MG63 (cell line): ENCODE data around the gene DHX40. TPM values are rescaled to one million over a fixed set of nuclear protein-coding genes. Genes with fewer than 3 reads are reported as not detected.
"Not testable (repeated sequence)": the region's sequence is repeated elsewhere in the genome, so short reads cannot be mapped to it uniquely, and the experiment has no call there.

ENCODE experiments used
- DNase-seq: peaks from one replicate; pipeline ENCODE4 v3.0.0-alpha.2; 2020
- H3K27me3 ChIP-seq: fragments of 250-450 bp; sonication (Bioruptor Pico); 2 replicates; pipeline ENCODE4 v1.5.1; 2020; ENCODE audit warnings: mild to moderate bottlenecking, moderate library complexity
- H3K36me3 ChIP-seq: fragments of 250-450 bp; sonication (Bioruptor Pico); 2 replicates; pipeline ENCODE4 v1.5.1; 2020; ENCODE audit warnings: mild to moderate bottlenecking, moderate library complexity
- H3K4me3 ChIP-seq: fragments of 250-450 bp; sonication (Bioruptor Pico); 2 replicates; pipeline ENCODE4 v1.5.1; 2020; ENCODE audit warnings: mild to moderate bottlenecking, moderate library complexity
- H3K9me3 ChIP-seq: fragments of 250-450 bp; sonication (Bioruptor Pico); 2 replicates; pipeline ENCODE4 v1.5.1; 2020; ENCODE audit warnings: mild to moderate bottlenecking, moderate library complexity
- total RNA-seq: library from RNA; depleted of rRNA; stranded (reverse); fragments of >200 nt; shearing (Covaris generic); gene quantifications from 2 replicates; pipeline ENCODE4 v1.2.3, GENCODE V29; 2014; ENCODE audit warnings: low replicate concordance; rRNA removed

DHX40 gene
- total RNA-seq, 1 experiment from 2014 or later: 45.1 TPM

- H3K4me3 ChIP-seq: no peak overlapping the region
- no peaks in the 10 kb centered on the region; the same call in 1 of the 2 replicates for H3K9me3 ChIP-seq
- no peak for DNase-seq
- no peaks in the 10 kb centered on the region for H3K27me3 ChIP-seq
- peaks cover 62% of the 10 kb centered on the region for H3K36me3 ChIP-seq
Observed at GRCh38 chr17:59638553-59638952, 73.1 kb downstream of the DHX40 start.

DNA sequence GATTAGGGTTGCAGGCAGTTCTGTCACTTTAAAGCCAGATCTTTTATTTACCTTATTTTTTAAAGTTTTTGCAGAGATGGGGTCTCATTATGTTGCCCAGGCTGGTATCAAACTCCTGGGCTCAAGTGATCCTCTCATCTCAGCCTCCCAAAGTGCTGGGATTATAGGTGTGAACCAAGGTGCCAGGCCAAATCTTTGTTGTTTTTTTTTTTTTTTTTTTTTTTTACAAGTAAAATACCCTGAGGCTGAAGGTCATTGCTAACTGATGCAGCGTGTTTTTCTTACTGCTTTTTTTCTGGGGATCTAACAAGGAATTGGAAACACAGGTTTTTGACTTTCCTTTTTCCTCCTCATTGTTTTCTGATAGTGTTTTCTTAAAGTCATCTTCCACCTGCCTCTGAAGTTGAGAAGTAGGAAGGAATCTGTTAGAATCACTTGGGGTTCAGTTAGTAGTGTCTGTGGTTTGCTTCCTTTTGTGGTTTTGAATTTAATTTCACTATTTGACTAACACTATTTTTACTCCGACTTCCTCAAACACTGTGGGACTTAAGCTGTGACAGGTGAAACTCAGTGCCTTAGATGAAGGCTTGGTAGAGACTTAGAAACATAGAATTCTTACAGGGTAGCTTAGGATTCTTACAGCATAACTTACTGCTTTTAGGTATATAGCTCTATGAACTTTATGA is 76.5 kb downstream of the DHX40 start:
- peaks cover 76% of the 10 kb centered on the region for H3K36me3 ChIP-seq
- no peaks in the 10 kb centered on the region for H3K27me3 ChIP-seq
- H3K9me3 ChIP-seq: no peaks in the 10 kb centered on the region; the same call in 1 of the 2 replicates
- DNase-seq: no peak
- H3K4me3 ChIP-seq: no peak overlapping the region

GRCh38 chr17:59642565-59642964 is 77.2 kb downstream of the DHX40 start:
- Histone ChIP-seq H3K4me3 (no peak overlapping the region), H3K27me3 (no peaks in the 10 kb centered on the region), H3K9me3 (no peaks in the 10 kb centered on the region; the same call in 1 of the 2 replicates), H3K36me3 (peaks cover 82% of the 10 kb centered on the region)
- DNase-seq: no peak

GRCh38 chr17:59643159-59644140 is 78.0 kb downstream of the DHX40 start:
- H3K36me3 ChIP-seq: peaks cover 83% of the 10 kb centered on the region
- DNase-seq: no peak
- no peaks in the 10 kb centered on the region; the same call in 1 of the 2 replicates for H3K9me3 ChIP-seq
- no peaks in the 10 kb centered on the region for H3K27me3 ChIP-seq
- no peak overlapping the region for H3K4me3 ChIP-seq

GRCh38 chr17:59647288-59647687 is 81.9 kb downstream of the DHX40 start:
- H3K9me3 ChIP-seq: peaks cover 9% of the 10 kb centered on the region
- H3K27me3 ChIP-seq: no peaks in the 10 kb centered on the region
- peaks cover 94% of the 10 kb centered on the region for H3K36me3 ChIP-seq
- DNase-seq: no peak
- no peak overlapping the region for H3K4me3 ChIP-seq

GRCh38 chr17:59649886-59650285 is 84.5 kb downstream of the DHX40 start:
- peaks cover 20% of the 10 kb centered on the region for H3K9me3 ChIP-seq
- peaks cover 98% of the 10 kb centered on the region for H3K36me3 ChIP-seq
- no peak for DNase-seq
- no peak overlapping the region for H3K4me3 ChIP-seq
- H3K27me3 ChIP-seq: no peaks in the 10 kb centered on the region

- Histone ChIP-seq H3K4me3 (no peak overlapping the region), H3K27me3 (no peaks in the 10 kb centered on the region), H3K9me3 (peaks cover 20% of the 10 kb centered on the region), H3K36me3 (peaks cover 98% of the 10 kb centered on the region)
- DNase-seq: no peak
Observed at GRCh38 chr17:59650642-59651041, 85.2 kb downstream of the DHX40 start.

DNA sequence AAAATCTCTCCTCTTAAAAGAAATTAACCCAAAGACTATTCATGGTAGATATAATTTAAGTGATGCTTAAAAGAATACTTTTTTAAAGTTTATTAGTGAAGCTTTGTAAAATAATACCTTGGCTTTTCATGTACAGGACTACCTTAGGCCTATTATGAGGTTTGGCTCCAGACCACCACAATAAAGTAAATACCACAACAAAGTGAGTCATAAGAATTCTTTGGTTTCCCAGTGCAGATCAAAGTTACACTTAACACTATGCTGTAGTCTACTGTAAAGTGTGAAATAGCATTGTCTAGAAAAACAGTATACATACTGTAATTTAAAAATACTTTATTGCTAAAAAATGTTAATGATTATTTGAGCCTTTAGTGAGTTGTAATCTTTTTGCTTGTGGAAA is 85.9 kb downstream of the DHX40 start:
- H3K4me3 ChIP-seq: no peak overlapping the region
- H3K27me3 ChIP-seq: no peaks in the 10 kb centered on the region
- DNase-seq: no peak
- peaks cover 20% of the 10 kb centered on the region for H3K9me3 ChIP-seq
- H3K36me3 ChIP-seq: peaks cover 98% of the 10 kb centered on the region

DNA sequence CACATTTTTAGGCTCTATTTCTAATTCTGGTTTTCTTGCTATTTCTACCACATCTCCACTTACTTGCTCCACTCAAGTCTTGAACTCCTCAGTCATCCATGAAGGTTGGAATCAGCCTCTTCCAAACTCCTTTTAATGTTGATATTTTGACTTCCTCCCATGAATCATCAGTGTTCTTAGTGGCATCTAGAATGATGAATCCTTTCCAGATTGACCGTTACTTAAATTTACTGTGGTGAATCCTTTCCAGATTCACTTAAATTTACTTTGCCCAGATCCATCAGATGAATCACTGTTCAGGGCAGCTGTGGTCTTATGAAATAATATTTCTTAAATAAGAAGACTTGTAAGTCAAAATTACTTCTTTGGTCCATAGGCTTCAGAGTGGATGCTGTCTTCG is 86.7 kb downstream of the DHX40 start:
- Histone ChIP-seq H3K4me3 (no peak overlapping the region), H3K9me3 (peaks cover 20% of the 10 kb centered on the region), H3K27me3 (no peaks in the 10 kb centered on the region), H3K36me3 (peaks cover 96% of the 10 kb centered on the region)
- DNase-seq: no peak

GRCh38 chr17:59656624-59657023 is 91.2 kb downstream of the DHX40 start:
- not testable (repeated sequence) for H3K4me3 ChIP-seq, DNase-seq, H3K27me3 ChIP-seq
- Histone ChIP-seq H3K9me3 (peaks cover 18% of the 10 kb centered on the region), H3K36me3 (peaks cover 93% of the 10 kb centered on the region)

Other genes starting within 250 kb of the DHX40 start
- 1.4 and 1.9 TPM in 2 replicates for gene YPEL2, start 234.0 kb upstream of the DHX40 start, total RNA-seq
- 235 and 287 TPM in 2 replicates for gene CLTC, start 54.3 kb downstream of the DHX40 start, total RNA-seq
- gene PTRH2, start 141.8 kb downstream of the DHX40 start, total RNA-seq: 38.1 and 40.6 TPM in 2 replicates
- 161 and 190 TPM in 2 replicates for gene VMP1, start 142.0 kb downstream of the DHX40 start, total RNA-seq